CD8-positive, alpha-beta memory T cell (primary cell): ENCODE data around the gene MBL2. TPM values are rescaled to one million over a fixed set of nuclear protein-coding genes. Genes with fewer than 3 reads are reported as not detected.

Source experiments
- CTCF ChIA-PET: fragments of 350-600 bp; sonication (Branson Sonifier 250); formaldehyde crosslinking; loops from one replicate; lab custom pipeline; 2021; ENCODE audit warnings: antibody characterized with exemption; lab: Charles Lee
- POLR2A ChIA-PET: fragments of 350-600 bp; sonication (Branson Sonifier 250); formaldehyde crosslinking; loops from one replicate; lab custom pipeline; 2021; ENCODE audit warnings: antibody characterized with exemption; lab: Charles Lee
- DNase-seq, 5 donors: peaks; one replicate each; pipeline versions ENCODE4 v3.0.0 to v3.0.0-alpha.2; 2020 to 2022; ENCODE audit warnings: mixed read lengths in 1 of 5
- H3K27ac ChIP-seq: one replicate; pipeline ENCODE4 v1.7.0; 2013; ENCODE audit warnings: low read depth, mild to moderate bottlenecking, low read length, moderate library complexity
- H3K27me3 ChIP-seq: 2 replicates; pipeline ENCODE4 v1.7.0; 2013; ENCODE audit warnings: low read length, mild to moderate bottlenecking; ENCODE audit not compliant: insufficient read depth, poor library complexity, severe bottlenecking
- H3K36me3 ChIP-seq: 2 replicates; pipeline ENCODE4 v1.7.0; 2013; ENCODE audit warnings: mild to moderate bottlenecking, low read length, moderate library complexity; ENCODE audit not compliant: insufficient read depth
- H3K4me1 ChIP-seq: 2 replicates; pipeline ENCODE4 v1.7.0; 2013; ENCODE audit warnings: mild to moderate bottlenecking, low read length, moderate library complexity; ENCODE audit not compliant: insufficient read depth
- H3K4me3 ChIP-seq: 2 replicates; pipeline ENCODE4 v1.7.0; 2013; ENCODE audit warnings: mild to moderate bottlenecking, low read length
- H3K9me3 ChIP-seq: 2 replicates; pipeline ENCODE4 v1.7.0; 2013; ENCODE audit warnings: mild to moderate bottlenecking, low read length
- H3K27ac Mint-ChIP-seq, 8 donors: one replicate each; pipeline ENCODE4 v1.8.0; 2020 to 2021; ENCODE audit warnings: mixed read lengths in 8 of 8, mild to moderate bottlenecking in 6 of 8, inconsistent platforms in 3 of 8, moderate library complexity in 3 of 8
- H3K27me3 Mint-ChIP-seq, 2 donors: one replicate each; pipeline ENCODE4 v1.8.0; 2020 to 2021; ENCODE audit warnings: mixed read lengths in 2 of 2, mild to moderate bottlenecking in 1 of 2, moderate library complexity in 1 of 2
- H3K36me3 Mint-ChIP-seq, 3 donors: one replicate each; pipeline ENCODE4 v1.8.0; 2020 to 2021; ENCODE audit warnings: mixed read lengths in 3 of 3, inconsistent platforms in 1 of 3, mild to moderate bottlenecking in 1 of 3
- H3K4me1 Mint-ChIP-seq, 3 donors: one replicate each; pipeline ENCODE4 v1.8.0; 2020 to 2021; ENCODE audit warnings: mixed read lengths in 3 of 3, inconsistent platforms in 1 of 3, mild to moderate bottlenecking in 1 of 3
- H3K4me3 Mint-ChIP-seq, 7 donors: one replicate each; pipeline ENCODE4 v1.8.0; 2020 to 2021; ENCODE audit warnings: mixed read lengths in 7 of 7, mild to moderate bottlenecking in 6 of 7, moderate library complexity in 4 of 7, inconsistent platforms in 2 of 7
- H3K9me3 Mint-ChIP-seq, 5 donors: one replicate each; pipeline ENCODE4 v1.8.0; 2020 to 2022; ENCODE audit warnings: mixed read lengths in 5 of 5, mild to moderate bottlenecking in 3 of 5, moderate library complexity in 2 of 5, inconsistent platforms in 1 of 5
- polyA plus RNA-seq: library from polyadenylated mRNA; unstranded; fragments of 300-500 nt; fragmentation: Illumina TruSeq; gene quantifications from one replicate; pipeline ENCODE4 v1.2.3, GENCODE V29; 2021
- total RNA-seq, 2 experiments: library from RNA; stranded (reverse); gene quantifications; one replicate each; pipeline ENCODE4 v1.2.3, GENCODE V29; 2021

Gene MBL2
- total and polyA plus RNA-seq, 3 experiments from 2014 or later, result not detected

DNA sequence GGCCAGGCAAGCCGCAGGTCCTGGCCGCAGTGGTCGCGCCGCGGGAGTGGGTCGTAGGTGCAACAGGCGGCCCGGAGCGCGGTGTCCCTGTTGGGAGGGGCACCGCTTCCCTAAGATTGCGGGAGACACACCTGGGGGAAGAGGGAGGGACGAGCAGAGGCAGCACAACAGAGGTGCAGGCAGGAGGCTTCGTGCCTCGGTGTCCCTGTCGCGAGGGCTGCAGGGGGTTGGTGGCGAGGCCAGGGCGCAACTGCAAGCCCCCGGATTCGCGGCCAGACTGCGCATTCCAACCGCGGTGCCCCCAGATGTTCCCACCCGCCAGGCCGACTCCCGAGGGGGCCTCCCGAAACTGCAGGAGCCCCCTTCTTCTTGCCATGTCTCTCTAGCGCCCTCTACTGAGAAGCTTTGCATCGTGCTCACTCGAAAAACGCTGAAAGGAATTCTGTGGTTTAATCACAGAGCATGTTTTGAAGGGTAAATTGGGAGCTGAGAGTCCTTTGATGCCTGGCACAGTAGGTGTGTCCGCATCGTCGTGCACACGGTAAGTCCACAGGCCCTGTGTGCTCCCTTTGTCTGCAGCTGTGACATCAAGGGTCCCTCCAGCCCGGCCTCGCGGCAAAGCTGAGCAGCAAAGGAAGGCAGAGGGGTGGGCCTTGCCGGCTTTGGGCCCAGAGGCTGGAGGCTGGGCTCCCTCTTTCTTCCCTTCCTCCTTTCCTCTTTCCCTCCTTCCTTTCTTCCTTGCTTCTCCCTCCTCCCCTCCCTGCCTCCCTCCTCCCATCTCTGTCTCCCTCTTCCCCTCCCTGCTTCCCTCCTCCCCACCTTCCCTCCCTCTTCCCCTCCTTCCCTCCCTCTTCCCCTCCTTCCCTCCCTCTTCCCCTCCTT, 6.2 kb upstream of the MBL2 start:
- Histone ChIP-seq H3K4me3 (no peak overlapping the region), H3K36me3 (no peaks in the 10 kb centered on the region), H3K4me1 (no peaks in the 10 kb centered on the region), H3K27ac (no peak overlapping the region), H3K9me3 (no peaks in the 10 kb centered on the region), H3K27me3 (no peaks in the 10 kb centered on the region)
- Mint-ChIP-seq H3K36me3 (no peaks in the 10 kb centered on the region), H3K27ac (no peak overlapping the region), H3K4me3 (no peak overlapping the region), H3K27me3 (no peaks in the 10 kb centered on the region), H3K9me3 (peaks cover 0 to 15% (median 5%) of the 10 kb centered on the region in 5 donors), H3K4me1 (no peaks in the 10 kb centered on the region)
- ChIA-PET POLR2A (no interaction called here), CTCF (no interaction called here)
- no peak for DNase-seq

DNA sequence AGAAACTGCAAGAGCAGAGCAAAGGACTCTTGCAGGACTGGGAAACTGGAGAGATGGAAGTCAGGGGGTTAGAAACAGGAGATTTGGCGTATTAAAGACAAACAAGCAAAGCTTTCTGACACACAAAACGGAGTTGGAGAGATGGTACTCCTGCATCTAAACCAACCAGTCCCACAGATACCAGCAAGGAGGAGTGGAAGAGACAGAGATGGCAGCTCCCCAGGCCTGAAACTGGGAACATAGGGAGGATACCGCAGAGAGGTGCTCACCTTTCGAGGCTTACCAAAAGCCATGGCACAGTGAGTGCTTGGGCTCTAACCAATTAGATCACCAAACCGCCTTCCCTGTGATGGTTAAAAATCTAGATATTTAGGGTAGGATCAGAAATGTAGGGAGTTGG, 4.8 kb upstream of the MBL2 start:
- H3K36me3 Mint-ChIP-seq, result no peaks in the 10 kb centered on the region
- Histone ChIP-seq H3K9me3 (no peaks in the 10 kb centered on the region), H3K27ac (no peak overlapping the region), H3K27me3 (no peaks in the 10 kb centered on the region), H3K4me1 (no peaks in the 10 kb centered on the region), H3K4me3 (no peak overlapping the region), H3K36me3 (no peaks in the 10 kb centered on the region)
- CTCF ChIA-PET, result no interaction called here
- no peak overlapping the region for H3K27ac Mint-ChIP-seq
- H3K9me3 Mint-ChIP-seq, result peaks cover 0 to 17% (median 5%) of the 10 kb centered on the region in 5 donors
- H3K27me3 Mint-ChIP-seq, result no peaks in the 10 kb centered on the region
- H3K4me1 Mint-ChIP-seq, result no peaks in the 10 kb centered on the region
- no peak overlapping the region for H3K4me3 Mint-ChIP-seq
- POLR2A ChIA-PET, result no interaction called here
- DNase-seq, result no peak

DNA sequence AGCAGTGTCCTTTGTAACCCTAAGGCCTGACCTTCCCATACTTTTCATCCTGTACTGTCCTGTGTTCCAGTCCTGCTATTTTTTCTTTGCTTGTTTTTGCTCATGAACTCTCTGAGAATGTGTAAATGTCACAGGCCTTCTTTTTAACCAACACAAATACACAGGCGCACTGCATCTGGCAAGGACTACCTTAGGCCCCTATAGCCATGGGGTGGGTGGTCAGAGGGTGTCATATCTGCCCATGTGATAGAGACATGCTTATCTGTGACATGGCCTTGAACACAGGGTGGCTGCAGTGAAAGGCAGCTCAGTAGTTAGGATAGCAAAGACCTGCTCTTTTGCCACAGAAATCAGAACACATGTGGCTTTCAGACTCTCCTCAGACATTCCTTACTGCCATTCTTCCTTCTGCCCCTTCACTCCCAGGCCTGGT, 3.9 kb upstream of the MBL2 start:
- Histone ChIP-seq H3K9me3 (no peaks in the 10 kb centered on the region), H3K36me3 (no peaks in the 10 kb centered on the region), H3K27ac (no peak overlapping the region), H3K4me3 (no peak overlapping the region), H3K27me3 (no peaks in the 10 kb centered on the region), H3K4me1 (no peaks in the 10 kb centered on the region)
- H3K27me3 Mint-ChIP-seq, result no peaks in the 10 kb centered on the region
- ChIA-PET CTCF (no interaction called here), POLR2A (no interaction called here)
- no peaks in the 10 kb centered on the region for H3K36me3 Mint-ChIP-seq
- no peaks in the 10 kb centered on the region for H3K4me1 Mint-ChIP-seq
- H3K4me3 Mint-ChIP-seq, result no peak overlapping the region
- H3K9me3 Mint-ChIP-seq, result peaks cover 0 to 17% (median 6%) of the 10 kb centered on the region in 5 donors
- H3K27ac Mint-ChIP-seq, result no peak overlapping the region
- DNase-seq, result no peak

DNA sequence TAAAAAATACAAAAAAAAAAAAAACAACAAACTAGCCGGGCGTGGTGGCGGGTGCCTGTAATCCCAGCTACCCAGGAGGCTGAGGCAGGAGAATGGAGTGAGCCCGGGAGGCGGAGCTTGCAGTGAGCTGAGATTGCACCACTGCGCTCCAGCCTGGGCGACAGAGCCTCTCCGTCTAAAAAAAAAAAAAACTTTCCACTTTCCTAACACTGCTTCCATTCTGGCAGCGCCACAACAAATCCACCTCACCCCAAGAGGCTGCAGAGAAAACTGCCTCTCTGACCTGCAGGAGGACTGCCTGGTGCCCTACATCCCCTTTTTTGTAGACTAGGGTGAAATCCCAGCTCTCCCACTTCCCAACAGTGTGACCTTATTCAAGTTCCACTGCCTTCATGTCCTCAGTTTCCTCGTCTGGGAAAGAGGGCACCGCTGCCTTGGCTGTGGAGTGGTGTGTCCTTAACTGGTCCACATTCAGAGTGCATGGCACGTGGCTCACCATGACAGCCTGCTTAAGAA, 2.6 kb upstream of the MBL2 start:
- no peak overlapping the region for H3K4me3 Mint-ChIP-seq
- Histone ChIP-seq H3K36me3 (no peaks in the 10 kb centered on the region), H3K27me3 (no peaks in the 10 kb centered on the region), H3K9me3 (no peaks in the 10 kb centered on the region), H3K4me3 (no peak overlapping the region), H3K27ac (no peak overlapping the region), H3K4me1 (no peaks in the 10 kb centered on the region)
- no peaks in the 10 kb centered on the region for H3K36me3 Mint-ChIP-seq
- ChIA-PET CTCF (no interaction called here), POLR2A (no interaction called here)
- H3K4me1 Mint-ChIP-seq, result no peaks in the 10 kb centered on the region
- H3K27ac Mint-ChIP-seq, result no peak overlapping the region
- H3K9me3 Mint-ChIP-seq, result peaks cover 0 to 9% (median 6%) of the 10 kb centered on the region in 5 donors
- peaks cover 0 to 3% of the 10 kb centered on the region in 2 donors for H3K27me3 Mint-ChIP-seq
- no peak for DNase-seq

DNA sequence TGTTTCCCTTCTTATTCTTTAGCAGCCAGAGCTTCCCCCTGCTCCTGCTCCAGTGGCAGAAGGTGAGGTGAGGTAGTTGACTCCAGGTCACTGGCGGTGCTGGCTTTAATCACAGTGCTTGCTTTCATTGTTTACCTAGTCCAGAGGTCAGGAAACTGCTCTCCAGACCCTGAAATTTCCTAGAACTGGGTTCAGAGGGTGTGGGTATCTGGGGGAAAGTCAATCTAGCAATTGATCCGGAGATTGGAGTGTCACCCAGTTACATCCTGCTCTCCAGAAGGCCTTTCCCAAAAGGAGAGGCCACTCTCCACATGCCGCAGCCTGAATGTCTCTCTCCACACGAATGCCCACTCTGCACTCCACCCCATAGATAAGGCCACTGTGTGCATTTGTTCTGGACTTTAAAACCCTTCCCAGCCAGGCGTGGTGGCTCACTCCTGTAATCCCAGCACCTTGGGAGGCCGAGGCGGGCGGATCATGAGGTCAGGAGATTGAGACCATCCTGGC, 2.1 kb upstream of the MBL2 start:
- Histone ChIP-seq H3K4me3 (no peak overlapping the region), H3K27me3 (no peaks in the 10 kb centered on the region), H3K4me1 (no peaks in the 10 kb centered on the region), H3K36me3 (no peaks in the 10 kb centered on the region), H3K27ac (no peak overlapping the region), H3K9me3 (no peaks in the 10 kb centered on the region)
- ChIA-PET CTCF (no interaction called here), POLR2A (no interaction called here)
- Mint-ChIP-seq H3K4me3 (no peak overlapping the region), H3K4me1 (no peaks in the 10 kb centered on the region), H3K27ac (no peak overlapping the region), H3K36me3 (no peaks in the 10 kb centered on the region), H3K27me3 (peaks cover 0 to 3% of the 10 kb centered on the region in 2 donors), H3K9me3 (peaks cover 0 to 9% (median 6%) of the 10 kb centered on the region in 5 donors)
- DNase-seq, result no peak

DNA sequence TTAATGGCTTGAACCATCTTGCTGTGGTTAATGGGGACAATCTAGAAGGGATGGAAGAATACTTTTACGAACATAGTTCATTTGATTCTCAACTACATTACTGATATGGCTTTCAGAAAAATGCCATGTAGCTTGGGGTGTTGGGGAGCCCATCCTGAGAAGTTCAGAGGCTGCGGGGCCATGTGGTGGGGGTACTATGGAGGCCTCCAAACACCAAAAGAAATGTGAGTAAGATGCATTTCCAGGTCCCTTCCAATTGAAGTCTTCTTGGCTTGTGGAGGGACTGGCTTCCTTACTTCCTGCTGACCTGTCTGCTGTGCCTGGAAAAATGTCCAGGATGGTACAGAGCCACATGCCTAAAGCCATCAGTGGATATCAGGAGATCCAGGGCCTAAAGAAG, 1.6 kb upstream of the MBL2 start:
- Mint-ChIP-seq H3K4me3 (no peak overlapping the region), H3K27ac (no peak overlapping the region), H3K4me1 (no peaks in the 10 kb centered on the region), H3K36me3 (no peaks in the 10 kb centered on the region), H3K9me3 (peaks cover 0 to 9% (median 6%) of the 10 kb centered on the region in 5 donors), H3K27me3 (peaks cover 0 to 3% of the 10 kb centered on the region in 2 donors)
- Histone ChIP-seq H3K27me3 (no peaks in the 10 kb centered on the region), H3K4me3 (no peak overlapping the region), H3K27ac (no peak overlapping the region), H3K36me3 (no peaks in the 10 kb centered on the region), H3K9me3 (no peaks in the 10 kb centered on the region), H3K4me1 (no peaks in the 10 kb centered on the region)
- ChIA-PET CTCF (no interaction called here), POLR2A (no interaction called here)
- no peak for DNase-seq

DNA sequence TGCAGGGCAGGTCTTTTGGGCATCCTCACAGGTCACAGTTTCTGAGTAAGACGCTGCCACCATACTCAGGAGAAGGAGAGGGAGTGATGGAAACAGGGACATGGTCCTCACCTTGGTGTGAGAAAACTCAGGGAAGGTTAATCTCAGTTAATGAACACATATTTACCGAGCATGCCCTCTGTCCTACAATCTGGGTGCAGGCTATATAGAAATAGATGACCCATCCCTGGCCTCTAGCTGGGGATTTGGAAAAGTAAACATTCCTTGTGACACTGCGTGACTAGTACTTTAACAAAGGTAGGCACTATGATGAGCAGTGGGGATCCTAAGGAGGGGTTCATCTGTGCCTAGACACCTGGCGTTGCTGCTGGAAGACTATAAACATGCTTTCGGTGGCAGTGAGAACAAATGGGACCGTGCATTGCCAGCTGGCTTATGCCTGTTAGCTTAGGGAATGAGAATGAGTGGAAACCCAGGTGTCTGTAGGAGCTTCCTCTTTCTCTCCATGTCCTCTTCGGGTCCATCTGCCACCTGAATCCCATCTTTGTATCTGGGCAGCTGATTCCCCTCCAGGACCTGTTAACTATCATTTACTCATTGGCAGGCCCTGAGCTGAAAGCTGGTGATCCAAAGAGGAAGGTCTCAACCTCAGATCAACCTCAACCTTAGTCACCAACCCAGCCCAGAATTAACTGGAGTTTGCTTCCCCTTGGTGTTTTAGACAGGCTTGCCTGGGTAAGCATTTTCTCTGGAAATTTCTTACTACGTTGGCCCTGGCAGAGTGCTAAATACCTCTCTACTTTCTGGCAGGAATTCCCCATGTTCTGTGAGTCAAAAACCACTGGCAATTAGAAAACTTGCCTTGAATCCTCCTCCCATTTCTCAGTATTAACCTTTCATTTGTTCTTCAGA, 794 bp downstream of the MBL2 start:
- no peaks in the 10 kb centered on the region for H3K9me3 ChIP-seq
- no peak overlapping the region for H3K27ac ChIP-seq
- ChIA-PET CTCF (no interaction called here), POLR2A (no interaction called here)
- no peaks in the 10 kb centered on the region for H3K36me3 Mint-ChIP-seq
- no peak overlapping the region for H3K4me3 Mint-ChIP-seq
- peaks cover 0 to 3% of the 10 kb centered on the region in 2 donors for H3K27me3 Mint-ChIP-seq
- H3K4me3 ChIP-seq, result no peak overlapping the region
- no peak overlapping the region for H3K27ac Mint-ChIP-seq
- H3K4me1 Mint-ChIP-seq, result no peaks in the 10 kb centered on the region
- no peak for DNase-seq
- no peaks in the 10 kb centered on the region for H3K27me3 ChIP-seq
- H3K9me3 Mint-ChIP-seq, result peaks cover 0 to 9% (median 6%) of the 10 kb centered on the region in 5 donors
- H3K36me3 ChIP-seq, result no peaks in the 10 kb centered on the region
- H3K4me1 ChIP-seq, result no peaks in the 10 kb centered on the region
